HG03025 (cell line): ENCODE data around the gene P2RX3.
"Not testable (repeated sequence)": the region's sequence is repeated elsewhere in the genome, so short reads cannot be mapped to it uniquely, and the experiment has no call there.

Experiments
- ATAC-seq: cut with Tn5 transposase; IDR thresholded peaks from one replicate; pipeline ENCODE4 v1.9.1; 2021; ENCODE audit warnings: mild to moderate bottlenecking, moderate library complexity; ENCODE audit not compliant: unreplicated experiment, low FRiP score

Gene P2RX3

GRCh38 chr11:57394203-57394965, 56.2 kb downstream of the P2RX3 start:
- no peak for ATAC-seq

DNA sequence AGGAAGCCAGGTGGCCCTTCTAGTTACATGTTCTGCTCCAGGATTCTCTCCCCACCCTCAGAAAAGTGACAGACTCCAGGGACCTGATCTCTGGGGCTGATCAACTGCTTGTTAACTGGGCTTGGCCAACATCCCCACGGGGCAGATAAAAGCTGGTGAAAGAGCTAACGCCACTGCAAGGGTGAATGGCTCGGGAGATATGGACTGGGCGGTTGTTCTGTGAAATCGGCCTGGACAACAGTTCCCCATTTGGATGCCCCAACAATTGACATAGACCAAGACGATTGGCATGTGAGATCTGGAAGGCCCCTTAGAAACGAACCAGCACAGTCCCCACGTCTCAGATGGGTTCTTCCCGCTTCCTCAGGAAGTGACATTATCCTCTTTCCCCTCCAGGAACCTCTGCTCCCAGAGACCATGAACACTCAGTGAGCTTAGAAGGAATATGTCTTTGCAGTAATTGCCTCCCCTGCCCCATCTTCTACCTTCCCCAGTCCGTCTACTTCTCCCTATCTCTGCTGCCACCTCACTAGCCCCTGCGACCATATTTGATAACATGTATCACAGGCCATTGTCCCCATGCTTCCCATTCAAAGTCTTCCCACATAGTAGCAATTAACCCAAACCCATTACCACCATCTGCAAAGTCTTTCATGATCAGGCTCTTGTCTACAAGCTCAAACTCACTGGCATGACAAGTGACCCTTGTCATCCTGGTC, 57.9 kb downstream of the P2RX3 start:
- no peak for ATAC-seq

DNA sequence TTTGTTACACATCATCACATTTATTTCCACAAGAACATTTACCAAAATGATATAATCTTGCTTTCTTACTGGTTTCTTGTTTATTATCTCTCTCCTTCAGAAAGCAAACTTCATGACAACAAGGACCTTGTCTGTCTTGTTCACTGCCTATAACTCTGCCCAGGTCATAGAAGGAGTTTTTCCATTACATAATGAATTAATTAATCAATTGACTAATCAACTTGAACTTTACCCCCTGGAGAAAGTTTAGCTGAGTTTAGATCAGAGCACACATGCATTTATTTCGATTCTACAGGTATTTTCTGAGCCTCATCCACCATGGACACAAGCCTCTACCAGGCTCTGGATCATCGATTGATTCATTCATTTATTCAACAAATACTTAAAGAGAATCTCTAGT, 58.6 kb downstream of the P2RX3 start:
- no peak for ATAC-seq

DNA sequence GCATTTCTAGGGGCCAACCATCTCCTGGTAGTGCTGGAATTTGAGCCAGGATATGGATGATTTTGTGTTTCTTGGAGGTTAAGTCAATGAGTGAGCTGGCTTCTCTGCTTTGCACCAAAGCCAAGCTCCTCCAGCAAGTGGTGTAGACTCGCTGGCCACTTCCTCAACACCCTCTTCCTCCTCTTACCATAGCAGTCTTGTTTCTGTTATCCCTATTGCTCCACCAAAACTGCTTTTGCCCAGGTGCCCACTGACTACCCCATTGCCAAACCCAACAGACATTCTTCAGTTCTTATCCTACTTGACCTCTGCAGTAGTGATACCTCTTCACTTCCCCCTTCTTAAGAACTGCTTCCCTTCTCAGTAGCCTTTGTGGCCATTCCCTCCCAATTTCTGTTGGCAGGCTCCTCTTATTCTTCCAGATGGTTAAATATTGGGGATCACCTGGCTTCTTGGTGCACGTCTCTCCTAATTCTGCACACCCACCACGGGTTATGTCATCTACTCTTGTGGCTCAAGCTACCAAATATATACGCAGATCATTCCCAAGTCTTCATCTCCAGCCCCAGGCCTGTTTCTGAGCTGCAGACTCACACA, 59.3 kb downstream of the P2RX3 start:
- no peak for ATAC-seq

DNA sequence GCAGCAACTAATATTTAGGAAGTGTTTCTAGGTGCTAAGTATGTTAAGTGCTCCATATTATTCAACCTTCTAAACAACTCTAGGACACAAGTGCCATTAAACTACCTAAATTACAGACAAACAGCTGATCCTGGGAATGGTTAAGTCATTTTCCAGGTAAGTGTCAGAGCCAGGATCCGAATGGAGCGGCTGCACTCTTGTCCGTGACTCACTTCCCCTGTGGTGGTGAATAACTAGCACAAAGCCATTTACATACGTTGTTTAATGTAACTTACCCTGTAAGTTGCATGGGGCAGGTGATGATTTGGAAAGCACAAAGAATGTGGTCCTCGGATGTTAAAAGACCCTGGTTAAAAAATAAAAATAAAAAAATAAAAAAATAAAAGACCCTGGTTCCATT, 61.1 kb downstream of the P2RX3 start:
- ATAC-seq = no peak

- ATAC-seq = no peak
Observed at GRCh38 chr11:57399972-57400578, 61.9 kb downstream of the P2RX3 start.

GRCh38 chr11:57402188-57403002, 64.2 kb downstream of the P2RX3 start:
- no peak for ATAC-seq

DNA sequence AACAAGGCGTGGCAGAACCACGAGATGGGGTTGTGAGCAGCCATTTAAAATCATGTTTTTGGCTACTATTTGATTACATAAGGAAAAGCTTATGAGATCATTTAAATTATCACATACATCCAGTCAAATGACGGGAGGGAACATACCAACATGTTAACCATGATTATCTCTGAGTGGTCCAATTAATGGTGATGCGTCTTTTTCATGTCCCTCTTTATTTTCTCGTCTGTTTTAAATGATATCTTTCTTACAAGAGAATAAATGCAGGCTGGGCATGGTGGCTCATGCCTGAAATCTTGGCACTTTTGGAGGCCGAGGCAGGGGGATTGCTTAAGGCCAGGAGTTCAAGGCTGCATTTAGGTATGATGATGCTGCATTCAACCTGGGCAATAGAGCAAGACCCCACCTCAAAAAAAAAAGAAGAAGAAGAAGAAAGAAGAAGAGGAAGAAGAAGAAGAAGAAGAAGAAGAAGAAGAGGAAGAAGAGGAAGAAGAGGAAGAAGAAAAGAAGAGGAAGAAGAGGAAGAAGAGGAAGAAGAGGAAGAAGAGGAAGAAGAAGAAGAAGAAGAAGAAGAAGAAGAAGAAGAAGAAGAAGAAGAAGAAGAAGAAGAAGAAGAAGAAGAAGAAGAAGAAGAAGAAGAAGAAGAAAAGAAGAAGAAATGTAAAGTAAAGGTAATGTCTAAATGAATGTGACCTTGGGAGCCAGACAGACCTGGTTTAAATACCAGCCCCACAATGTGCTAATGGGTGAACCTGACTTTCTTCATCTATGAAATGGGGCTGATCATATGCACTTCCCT, 65.0 kb downstream of the P2RX3 start:
- ATAC-seq = not testable (repeated sequence)

GRCh38 chr11:57403802-57404147, 65.6 kb downstream of the P2RX3 start:
- ATAC-seq = no peak

- ATAC-seq = no peak
Observed at GRCh38 chr11:57405271-57405860, 67.2 kb downstream of the P2RX3 start.

- ATAC-seq = peak; percentile 58
Observed at GRCh38 chr11:57406337-57406904, 68.3 kb downstream of the P2RX3 start.

GRCh38 chr11:57407010-57407920, 69.1 kb downstream of the P2RX3 start:
- ATAC-seq = no peak

DNA sequence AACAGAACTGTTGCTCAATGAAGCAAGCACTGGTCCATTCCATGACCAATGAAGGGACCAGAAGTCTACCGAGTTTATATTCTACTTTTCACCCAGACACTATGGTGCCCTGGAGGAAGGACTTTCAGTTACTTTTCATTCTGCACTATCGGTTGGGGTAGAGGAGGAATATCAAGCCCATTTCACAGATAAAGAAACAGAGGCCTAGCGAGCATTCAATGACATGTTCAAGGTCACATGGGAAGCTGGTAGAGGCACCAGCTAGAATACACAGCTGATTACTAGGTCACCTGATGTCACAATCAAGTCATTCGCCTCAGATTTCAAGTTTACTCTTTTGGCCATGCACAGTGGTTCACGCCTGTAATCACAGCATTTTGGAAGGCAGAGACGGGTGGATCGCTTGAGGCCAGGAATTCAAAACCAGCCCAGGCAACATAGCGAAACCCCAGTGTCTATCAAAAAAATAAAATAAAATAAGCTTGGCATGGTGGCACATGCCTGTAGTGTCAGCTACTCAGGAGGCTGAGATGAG, 69.9 kb downstream of the P2RX3 start:
- no peak for ATAC-seq

GRCh38 chr11:57408771-57409170, 70.6 kb downstream of the P2RX3 start:
- no peak for ATAC-seq

DNA sequence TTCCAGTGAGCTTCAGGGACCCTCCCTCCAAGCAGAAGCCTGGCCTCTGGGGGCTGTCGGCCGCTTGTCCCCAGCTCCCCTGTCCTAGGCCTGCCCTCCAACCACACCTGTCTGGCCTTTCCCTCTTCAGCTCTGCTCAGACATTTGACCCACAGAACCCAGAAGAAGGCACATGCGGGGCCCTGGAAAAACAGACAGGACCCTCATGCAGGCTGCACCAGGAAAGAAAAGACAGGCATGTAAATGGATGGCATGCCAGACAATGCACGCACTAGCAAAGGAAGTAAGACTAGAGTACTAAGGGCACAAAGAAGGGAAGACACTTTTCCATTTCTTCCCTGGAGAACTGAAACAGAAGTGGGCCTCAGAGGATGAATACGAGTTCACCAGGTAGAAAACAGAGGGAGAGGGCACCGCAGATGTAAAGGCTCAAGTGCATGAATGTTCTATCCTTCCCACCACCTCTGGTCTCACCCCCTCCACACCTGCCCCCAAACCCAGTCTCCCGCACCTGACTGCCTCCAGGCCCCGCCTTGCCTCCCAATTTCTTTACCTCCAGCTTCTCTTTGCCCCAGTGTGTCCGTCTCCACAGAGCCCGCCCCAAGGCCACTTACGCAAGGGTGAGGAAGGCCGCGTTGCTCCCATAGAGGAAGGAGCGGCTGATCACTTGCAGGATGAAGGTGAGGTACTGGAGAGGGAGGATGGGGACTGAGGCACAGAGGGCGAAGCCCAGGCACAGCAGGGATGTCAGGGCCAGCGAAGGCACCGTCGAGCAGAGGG, 71.4 kb downstream of the P2RX3 start:
- no peak for ATAC-seq

DNA sequence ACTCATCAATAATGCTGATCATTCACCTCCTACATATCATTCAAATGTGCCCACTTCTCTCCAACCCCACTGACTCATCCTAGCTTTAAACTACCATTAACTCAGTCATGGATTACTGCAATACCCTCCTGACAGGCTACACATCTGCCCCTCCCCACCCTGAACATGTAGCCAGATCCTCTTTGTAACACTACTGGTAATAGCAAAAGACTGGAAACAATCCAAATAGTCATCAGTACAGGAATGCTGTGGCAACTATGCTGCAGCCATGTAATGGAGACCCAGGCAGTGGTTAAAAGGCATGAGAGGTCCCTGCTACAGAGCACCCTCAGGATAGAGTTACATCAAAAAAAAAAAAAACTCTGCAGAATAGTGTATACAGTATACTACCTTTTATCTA, 72.1 kb downstream of the P2RX3 start:
- ATAC-seq = no peak

DNA sequence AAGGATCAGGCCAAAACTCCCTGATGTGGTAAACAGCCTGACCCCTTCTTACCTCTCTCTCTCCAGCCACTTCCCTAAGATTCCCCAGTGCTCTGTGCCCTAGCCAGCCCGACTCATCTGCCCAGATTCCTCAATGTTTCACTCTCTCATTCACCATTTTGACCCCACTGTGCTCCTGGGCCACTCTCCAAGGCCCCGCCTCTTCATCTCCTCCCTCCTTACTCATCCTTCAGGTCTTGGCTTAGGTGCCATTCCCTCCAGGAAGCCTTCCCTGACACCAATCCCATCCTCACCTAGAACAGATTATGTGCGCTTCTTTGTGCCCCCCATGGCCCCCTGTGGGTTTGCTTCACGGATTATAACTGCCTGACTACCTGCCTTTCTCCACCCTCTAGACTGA, 75.5 kb downstream of the P2RX3 start:
- ATAC-seq = no peak
